ENCODE results near the gene PANK1. TPM values are rescaled to one million over a fixed set of nuclear protein-coding genes. Genes with fewer than 3 reads are reported as not detected.

The PANK1 gene
- polyA plus RNA-seq, 2 of the 4 experiments (the other 2 are of a cell fraction) = 6.7 to 9.0 TPM

- TF ChIP-seq KDM5A (IDR thresholded peaks at IDR 0.05) = no peak
- no peak for TF ChIP-seq FOSB (CRISPR knock-in tag; IDR thresholded peaks at IDR 0.05)
These were observed 70.7 kb downstream of the PANK1 start (continued) for GRCh38 chr10:89574368-89574767.

GRCh38 chr10:89567576-89568245 is 77.3 kb downstream of the PANK1 start:
- DNase-seq (ENCODE audit: low read depth in 1 of 2, low spot score in 1 of 2) (no peak), ATAC-seq (no peak), FAIRE-seq (no peak)
- no peak for TF ChIP-seq CTCF (IDR thresholded peaks at IDR 0.05)
- no peak for TF ChIP-seq RCOR1 (IDR thresholded peaks at IDR 0.05; ENCODE audit: low read depth, low read length)
- Histone ChIP-seq H3K27ac (no peak overlapping the region), H3K9me3 (no peaks in the 10 kb centered on the region), H3K4me3 (no peak overlapping the region), H3K4me1 (no peaks in the 10 kb centered on the region), H3K4me2 (no peak overlapping the region)
- ChIA-PET POLR2A (no interaction called here), CTCF (interaction anchor here (1.3 to 3.0 kb wide), 3 partner anchors 101 to 141 kb away, joined by 3 to 16 read pairs (median 10); no protein-coding TSS in a partner anchor)
- 53% methylated on average over 3 of the region's 3 CpGs for WGBS (ENCODE audit: missing lambda C conversion rate)

GRCh38 chr10:89566992-89567391 is 78.0 kb downstream of the PANK1 start:
- 64% methylated on average over 3 of the region's 3 CpGs for WGBS (ENCODE audit: missing lambda C conversion rate)
- ATAC-seq (no peak), FAIRE-seq (no peak), DNase-seq (ENCODE audit: low read depth in 1 of 2, low spot score in 1 of 2) (no peak)
- no peak for TF ChIP-seq JUNB (IDR thresholded peaks at IDR 0.05)
- no peak for TF ChIP-seq EP300 (IDR thresholded peaks at IDR 0.05)
- no peak for TF ChIP-seq E2F6 (IDR thresholded peaks at IDR 0.05; ENCODE audit: borderline replicate concordance, low read depth)
- no peak for TF ChIP-seq ESRRA (IDR thresholded peaks at IDR 0.05; ENCODE audit: borderline replicate concordance, low read length)
- no peak for TF ChIP-seq JUN (IDR thresholded peaks at IDR 0.05)
- TF ChIP-seq PHF8 (IDR thresholded peaks at IDR 0.05; ENCODE audit: borderline replicate concordance, low read depth) = no peak
- TF ChIP-seq SMC3 (IDR thresholded peaks at IDR 0.05) = no peak
- TF ChIP-seq CEBPB (IDR thresholded peaks at IDR 0.05) = no peak
- TF ChIP-seq HOXA7 (CRISPR knock-in tag; IDR thresholded peaks at IDR 0.05) = no peak
- no peak for TF ChIP-seq ZSCAN20 (CRISPR knock-in tag; IDR thresholded peaks at IDR 0.05)
- TF ChIP-seq HOXB5 (CRISPR knock-in tag; IDR thresholded peaks at IDR 0.05) = no peak
- no peak overlapping the region for H3K4me3 ChIP-seq
- ChIA-PET POLR2A (no interaction called here), CTCF (interaction anchor here (2.4 to 3.0 kb wide), 2 partner anchors 101 to 141 kb away, joined by 10 to 16 read pairs; no protein-coding TSS in a partner anchor)
- H3K9me3 ChIP-seq = no peaks in the 10 kb centered on the region
- H3K4me2 ChIP-seq = no peak overlapping the region
- no peaks in the 10 kb centered on the region for H3K4me1 ChIP-seq
- H3K27ac ChIP-seq = no peak overlapping the region

GRCh38 chr10:89566095-89566950 is 78.7 kb downstream of the PANK1 start:
- FAIRE-seq (no peak), ATAC-seq (no peak), DNase-seq (ENCODE audit: low read depth in 1 of 2, low spot score in 1 of 2) (no peak)
- CTCF ChIA-PET = interaction anchor here (2.4 to 3.0 kb wide), 2 partner anchors 100 to 140 kb away, joined by 10 to 16 read pairs; no protein-coding TSS in a partner anchor
- H3K27ac ChIP-seq = no peak overlapping the region
- POLR2A ChIA-PET = no interaction called here
- H3K4me1 ChIP-seq = no peaks in the 10 kb centered on the region
- no peak for TF ChIP-seq CHD4 (IDR thresholded peaks at IDR 0.05; ENCODE audit: borderline replicate concordance)
- no peak for TF ChIP-seq BHLHE40 (IDR thresholded peaks at IDR 0.05; ENCODE audit: low read depth, low read length)
- TF ChIP-seq RFX5 (IDR thresholded peaks at IDR 0.05) = no peak
- TF ChIP-seq RCOR1 (IDR thresholded peaks at IDR 0.05; ENCODE audit: low read depth, low read length) = no peak
- TF ChIP-seq NPAS2 (CRISPR knock-in tag; IDR thresholded peaks at IDR 0.05; ENCODE audit: borderline replicate concordance) = no peak
- no peak for TF ChIP-seq ZFP36 (IDR thresholded peaks at IDR 0.05; ENCODE audit: borderline replicate concordance, partially characterized antibody)
- TF ChIP-seq HOXB5 (CRISPR knock-in tag; IDR thresholded peaks at IDR 0.05) = no peak
- no peak for TF ChIP-seq ZC3H11A (IDR thresholded peaks at IDR 0.05)
- TF ChIP-seq POLR2A (IDR thresholded peaks at IDR 0.05; ENCODE audit: low read length) = no peak
- TF ChIP-seq HOXA7 (CRISPR knock-in tag; IDR thresholded peaks at IDR 0.05) = no peak
- no peak for TF ChIP-seq HES2 (IDR thresholded peaks at IDR 0.05)
- no peak for TF ChIP-seq NR3C1 (IDR thresholded peaks at IDR 0.05)
- TF ChIP-seq CTCF (IDR thresholded peaks at IDR 0.05) = no peak
- no peaks in the 10 kb centered on the region for H3K9me3 ChIP-seq
- H3K4me3 ChIP-seq = no peak overlapping the region
- 38% methylated on average over 10 of the region's 10 CpGs for WGBS (ENCODE audit: missing lambda C conversion rate)
- no peak overlapping the region for H3K4me2 ChIP-seq

All from A549 (cell line).